MG63 (cell line): Measurements from ENCODE around the gene ZNF688. TPM values are rescaled to one million over a fixed set of nuclear protein-coding genes. Genes with fewer than 3 reads are reported as not detected.
"Not testable (repeated sequence)": the region's sequence is repeated elsewhere in the genome, so short reads cannot be mapped to it uniquely, and the experiment has no call there.

Experiments
- DNase-seq: peaks from one replicate; pipeline ENCODE4 v3.0.0-alpha.2; 2020
- H3K27me3 ChIP-seq: fragments of 250-450 bp; sonication (Bioruptor Pico); 2 replicates; pipeline ENCODE4 v1.5.1; 2020; ENCODE audit warnings: mild to moderate bottlenecking, moderate library complexity
- H3K36me3 ChIP-seq: fragments of 250-450 bp; sonication (Bioruptor Pico); 2 replicates; pipeline ENCODE4 v1.5.1; 2020; ENCODE audit warnings: mild to moderate bottlenecking, moderate library complexity
- H3K4me3 ChIP-seq: fragments of 250-450 bp; sonication (Bioruptor Pico); 2 replicates; pipeline ENCODE4 v1.5.1; 2020; ENCODE audit warnings: mild to moderate bottlenecking, moderate library complexity
- H3K9me3 ChIP-seq: fragments of 250-450 bp; sonication (Bioruptor Pico); 2 replicates; pipeline ENCODE4 v1.5.1; 2020; ENCODE audit warnings: mild to moderate bottlenecking, moderate library complexity
- total RNA-seq: library from RNA; depleted of rRNA; stranded (reverse); fragments of >200 nt; shearing (Covaris generic); gene quantifications from 2 replicates; pipeline ENCODE4 v1.2.3, GENCODE V29; 2014; ENCODE audit warnings: low replicate concordance

The ZNF688 gene
- total RNA-seq, 1 experiment from 2014 or later = 4.0 TPM

DNA sequence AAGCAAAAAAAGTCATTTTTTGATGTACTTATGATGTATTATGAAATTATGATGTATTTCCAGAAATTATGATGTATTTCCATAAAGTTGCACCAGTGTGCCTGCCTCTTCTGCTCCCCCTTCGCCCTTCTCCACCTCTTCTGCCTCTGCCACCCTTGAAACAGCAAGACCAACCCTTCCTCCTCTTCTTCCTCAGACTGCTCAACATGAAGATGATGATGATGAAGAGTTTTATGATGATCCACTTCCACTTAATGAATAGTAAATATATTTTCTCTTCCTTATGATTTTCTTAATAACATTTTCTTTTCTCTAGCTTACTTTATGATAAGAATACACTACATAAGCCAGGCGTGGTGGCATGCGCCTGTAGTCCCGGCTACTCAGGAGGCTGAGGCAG lies 21.4 kb upstream of the ZNF688 start:
- no peak overlapping the region for H3K4me3 ChIP-seq
- DNase-seq = no peak
- peaks cover 14% of the 10 kb centered on the region for H3K36me3 ChIP-seq

DNA sequence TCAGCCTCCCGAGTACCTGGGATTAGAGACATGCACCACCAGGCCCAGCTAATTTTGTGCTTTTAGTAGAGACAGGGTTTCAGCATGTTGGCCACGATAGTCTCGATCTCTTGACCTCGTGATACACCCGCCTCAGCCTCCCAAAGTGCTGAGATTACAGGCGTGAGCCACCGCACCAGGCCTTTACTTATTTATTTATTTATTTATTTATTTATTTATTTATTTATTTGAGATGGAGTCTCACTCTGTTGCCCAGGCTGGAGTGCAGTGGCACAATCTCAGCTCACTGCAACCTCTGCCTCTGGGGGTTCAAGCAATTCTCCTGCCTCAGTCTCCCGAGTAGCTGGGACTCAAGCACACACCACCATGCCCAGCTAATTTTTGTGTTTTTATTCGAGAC lies 19.4 kb upstream of the ZNF688 start:
- not testable (repeated sequence) for DNase-seq
- peaks cover 26% of the 10 kb centered on the region for H3K36me3 ChIP-seq

More for the DNA sequence above, 21.4 kb upstream of the ZNF688 start:
- no peaks in the 10 kb centered on the region for H3K27me3 ChIP-seq
- H3K9me3 ChIP-seq = no peaks in the 10 kb centered on the region

DNA sequence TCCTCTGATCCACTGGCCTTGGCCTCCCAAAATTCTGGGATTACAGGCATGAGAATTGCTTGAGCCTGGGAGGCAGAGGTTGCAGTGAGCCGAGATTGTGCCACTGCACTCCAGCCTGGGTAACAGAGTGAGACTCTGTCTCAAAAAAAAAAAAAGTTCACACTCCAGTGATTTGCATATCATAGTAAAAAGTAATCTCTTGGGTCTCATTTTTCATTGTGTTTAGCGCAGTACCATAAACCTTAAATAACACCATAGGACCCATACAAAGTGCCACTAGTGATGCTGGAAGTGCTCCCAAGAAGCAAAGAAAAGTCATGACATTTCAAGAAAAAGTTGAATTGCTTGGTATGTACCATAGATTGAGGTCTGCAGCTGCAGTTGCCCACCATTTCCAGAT lies 18.1 kb upstream of the ZNF688 start:
- H3K9me3 ChIP-seq, H3K4me3 ChIP-seq, DNase-seq, H3K27me3 ChIP-seq: not testable (repeated sequence)
- H3K36me3 ChIP-seq = peaks cover 24% of the 10 kb centered on the region

More for the DNA sequence above, 19.4 kb upstream of the ZNF688 start:
- H3K4me3 ChIP-seq, H3K27me3 ChIP-seq, H3K9me3 ChIP-seq: not testable (repeated sequence)

DNA sequence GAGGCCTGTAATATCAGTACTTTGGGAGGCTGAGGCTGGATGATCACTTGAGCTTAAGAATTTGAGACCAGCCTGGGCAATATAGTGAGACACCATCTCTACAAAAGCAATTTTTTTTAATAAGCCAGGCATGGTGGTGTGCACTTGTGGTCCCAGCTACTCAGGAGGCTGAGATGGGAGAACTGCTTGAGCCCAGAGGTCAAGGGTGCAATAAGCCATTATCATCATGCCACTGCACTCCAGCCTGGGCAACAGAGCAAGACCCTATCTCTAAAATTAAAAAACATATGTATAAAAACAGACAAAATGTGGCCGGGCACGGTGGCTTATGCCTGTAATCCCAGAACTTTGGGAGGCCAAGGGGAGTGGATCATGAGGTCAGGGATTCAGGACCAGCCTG lies 17.1 kb upstream of the ZNF688 start:
- Histone ChIP-seq H3K27me3 (no peaks in the 10 kb centered on the region), H3K9me3 (no peaks in the 10 kb centered on the region), H3K4me3 (no peak overlapping the region), H3K36me3 (peaks cover 26% of the 10 kb centered on the region)
- no peak for DNase-seq

DNA sequence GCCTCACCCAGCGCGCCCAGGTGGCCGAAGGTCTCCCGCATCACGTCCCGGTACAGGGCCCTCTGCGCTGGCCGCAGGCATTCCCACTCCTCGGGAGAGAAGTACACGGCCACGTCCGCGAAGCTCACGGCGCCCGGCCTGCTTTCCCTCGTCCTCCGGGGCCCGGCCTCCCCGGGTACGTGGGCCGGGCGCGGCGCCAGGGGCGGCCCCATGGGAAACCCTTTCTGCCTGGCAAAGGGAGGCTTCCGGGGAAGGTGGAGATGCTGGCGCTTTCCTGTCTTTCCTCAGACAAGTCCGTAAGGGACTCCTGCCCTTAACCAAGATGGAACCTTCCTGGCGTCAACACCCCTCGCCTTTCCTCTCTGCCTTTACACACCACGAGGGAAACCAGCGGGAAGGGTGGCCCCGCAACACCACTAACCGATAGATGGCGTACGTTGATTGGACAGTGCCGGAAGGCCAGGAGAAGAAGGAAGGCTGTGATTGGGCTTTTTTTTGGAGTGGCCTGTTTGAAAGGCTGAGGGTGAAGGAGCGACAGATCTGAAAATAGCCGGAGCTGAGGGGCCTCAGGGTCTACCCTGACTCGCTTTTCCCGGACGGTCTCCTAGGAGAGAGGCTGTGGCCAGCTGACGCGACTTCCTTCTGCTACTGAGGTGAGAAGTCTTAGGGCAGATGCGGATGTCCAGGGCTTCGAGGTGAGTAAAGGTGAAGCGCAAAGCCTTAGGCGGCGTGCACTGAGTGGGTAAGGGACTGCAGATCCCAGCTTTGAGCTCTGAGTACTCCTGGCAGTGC lies 14.1 kb upstream of the ZNF688 start, which contains the start of gene ZNF785:
ZNF785 (minus strand) TSS at position 298 of the 792 bp plus-strand sequence; CDS start at position 212, 86 bp downstream.
- Histone ChIP-seq H3K4me3 (peak within 1 kb of the TSS; percentile 85), H3K9me3 (no peaks in the 10 kb centered on the region), H3K36me3 (peaks cover 54% of the 10 kb centered on the region), H3K27me3 (no peaks in the 10 kb centered on the region)
- DNase-seq = peak; percentile 100

DNA sequence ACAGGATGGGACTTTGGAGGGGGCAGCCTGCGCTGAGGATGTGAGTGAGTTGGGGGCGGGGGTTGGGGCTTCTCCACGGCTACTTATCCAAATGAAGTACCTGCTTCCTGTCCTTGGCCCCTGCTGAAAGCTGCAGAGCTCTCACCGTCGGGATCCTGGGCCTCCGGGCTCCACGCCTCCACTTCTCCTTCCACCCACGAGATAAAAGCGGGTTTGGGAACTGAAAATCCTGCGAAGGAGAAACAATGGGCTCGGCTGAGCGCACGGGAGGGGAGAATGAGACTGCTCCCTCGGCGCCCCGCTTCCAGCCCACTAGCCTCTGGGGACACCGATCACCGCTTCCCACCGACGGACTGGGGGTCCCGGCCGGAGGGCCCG lies 13.5 kb upstream of the ZNF688 start:
- peak; percentile 53 for DNase-seq

DNA sequence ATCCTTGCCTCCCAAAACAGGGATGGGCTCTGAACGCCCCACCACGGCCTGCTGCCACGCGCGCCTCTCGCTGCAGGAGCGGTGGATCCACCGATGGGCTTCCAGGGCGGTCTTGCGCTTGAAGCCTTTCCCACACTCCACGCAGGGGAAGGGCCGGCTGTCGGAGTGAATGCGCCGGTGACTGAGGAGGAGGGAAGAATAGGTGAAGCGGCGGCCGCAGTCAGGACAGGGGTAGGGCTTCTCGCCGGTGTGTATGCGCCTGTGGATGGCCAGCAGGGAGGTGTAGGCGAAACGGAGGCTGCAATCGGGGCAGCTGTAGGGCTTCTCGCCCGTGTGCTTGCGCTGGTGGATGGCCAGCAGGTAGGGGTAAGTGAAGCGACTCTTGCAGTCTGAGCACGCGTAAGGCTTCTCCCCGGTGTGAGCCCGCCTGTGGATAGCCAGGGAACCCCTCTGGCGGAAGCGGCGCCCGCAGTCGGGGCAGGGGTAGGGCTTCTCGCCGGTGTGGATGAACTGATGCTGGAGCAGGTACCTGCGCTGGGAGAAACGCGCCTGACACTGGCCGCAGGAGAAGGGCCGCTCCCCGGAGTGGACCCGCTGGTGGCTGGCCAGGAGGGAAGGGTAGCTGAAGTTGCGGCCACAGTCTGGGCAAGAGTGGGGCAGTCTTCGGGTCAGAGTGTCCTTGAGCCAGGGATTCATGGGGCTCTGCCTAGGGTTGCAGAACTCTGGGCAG lies 11.3 kb upstream of the ZNF688 start:
- Histone ChIP-seq H3K4me3 (no peak overlapping the region), H3K9me3 (no peaks in the 10 kb centered on the region), H3K27me3 (no peaks in the 10 kb centered on the region), H3K36me3 (peaks cover 67% of the 10 kb centered on the region)
- DNase-seq = no peak

More for the DNA sequence above, 13.5 kb upstream of the ZNF688 start:
- peaks cover 55% of the 10 kb centered on the region for H3K36me3 ChIP-seq
- no peaks in the 10 kb centered on the region for H3K9me3 ChIP-seq
- peak overlapping the region; percentile 85 for H3K4me3 ChIP-seq
- no peaks in the 10 kb centered on the region for H3K27me3 ChIP-seq

DNA sequence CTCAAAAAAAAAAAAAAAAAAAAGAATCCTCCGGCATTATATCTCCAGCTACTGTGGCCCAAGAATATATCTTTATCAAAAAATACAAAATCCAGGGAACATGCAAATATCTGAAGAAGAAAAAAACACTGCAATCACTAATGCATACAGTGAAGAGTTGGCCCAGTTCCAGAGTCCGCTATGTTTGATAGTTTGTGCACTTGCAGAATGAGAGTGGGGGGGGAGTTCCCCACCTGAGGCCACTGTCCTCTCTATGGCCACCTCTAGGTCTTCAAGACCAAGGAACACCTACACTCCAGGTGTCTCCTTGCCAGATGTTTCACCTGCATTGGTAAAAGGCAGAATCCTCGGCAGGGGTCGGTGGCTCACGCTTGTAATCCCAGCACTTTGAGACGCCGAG lies 9.9 kb upstream of the ZNF688 start:
- DNase-seq = no peak
- H3K36me3 ChIP-seq = peaks cover 69% of the 10 kb centered on the region
- no peaks in the 10 kb centered on the region for H3K9me3 ChIP-seq
- H3K27me3 ChIP-seq = no peaks in the 10 kb centered on the region
- H3K4me3 ChIP-seq = no peak overlapping the region

DNA sequence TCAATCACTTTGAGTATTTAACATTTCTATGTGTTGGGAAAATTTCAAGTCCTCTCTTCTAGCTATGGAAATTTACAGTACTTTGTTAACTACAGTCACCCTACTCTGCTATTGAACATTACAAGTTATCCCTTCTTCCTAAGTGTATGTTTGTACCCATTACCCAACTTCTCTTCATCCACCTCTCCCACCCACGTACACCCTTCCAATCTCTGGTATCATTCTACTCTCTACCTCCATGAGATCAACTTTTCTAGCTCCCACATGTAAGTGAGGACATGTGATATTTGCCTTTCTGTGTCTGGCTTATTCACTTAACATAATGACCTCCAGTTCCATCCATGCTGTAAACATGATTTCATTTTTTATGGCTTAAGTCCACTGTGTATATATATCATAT lies 3.2 kb upstream of the ZNF688 start:
- Histone ChIP-seq H3K27me3 (no peaks in the 10 kb centered on the region), H3K9me3 (no peaks in the 10 kb centered on the region), H3K4me3 (no peak overlapping the region), H3K36me3 (peaks cover 32% of the 10 kb centered on the region)
- no peak for DNase-seq

DNA sequence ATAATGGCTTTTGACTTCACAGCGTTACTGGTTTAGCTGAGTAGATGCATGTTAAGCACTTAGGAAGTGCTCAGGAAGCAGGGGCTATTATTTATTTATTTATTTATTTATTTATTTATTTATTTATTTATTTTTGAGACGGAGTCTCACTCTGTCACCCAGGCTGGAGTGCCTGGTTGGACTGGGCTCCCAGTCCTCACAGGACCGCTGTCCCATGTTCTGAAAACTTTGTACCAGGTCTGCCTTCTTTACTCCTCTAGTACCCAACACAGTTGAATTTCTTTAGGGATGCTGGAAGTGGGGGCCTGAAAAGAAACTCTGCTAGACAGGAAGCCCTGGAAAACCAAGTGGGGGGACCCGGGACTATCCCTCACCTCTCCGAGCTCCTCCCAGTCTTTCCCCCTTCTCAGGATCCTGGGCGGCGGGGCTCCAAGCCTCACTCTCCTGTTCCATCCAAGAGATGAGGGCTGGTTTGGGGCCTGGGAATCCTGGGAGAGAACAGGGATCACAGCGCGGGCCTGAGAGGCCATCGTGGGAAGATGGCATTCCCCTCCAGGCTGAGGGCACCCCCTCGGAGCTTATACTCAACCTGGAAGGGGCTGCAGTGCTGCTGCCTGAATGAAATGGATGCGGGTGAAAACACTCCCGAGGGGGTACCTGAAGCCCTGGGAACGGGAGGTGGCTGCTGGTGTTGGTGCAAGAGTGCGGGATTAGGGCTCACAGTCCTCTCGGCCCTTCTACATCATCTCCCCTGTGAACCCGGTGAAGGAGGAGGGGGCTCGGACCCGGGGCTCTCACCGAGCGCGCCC lies 674 bp downstream of the ZNF688 start:
- peak; percentile 10 for DNase-seq
- Histone ChIP-seq H3K36me3 (no peaks in the 10 kb centered on the region), H3K27me3 (no peaks in the 10 kb centered on the region), H3K9me3 (no peaks in the 10 kb centered on the region), H3K4me3 (peak overlapping the region; percentile 58)

DNA sequence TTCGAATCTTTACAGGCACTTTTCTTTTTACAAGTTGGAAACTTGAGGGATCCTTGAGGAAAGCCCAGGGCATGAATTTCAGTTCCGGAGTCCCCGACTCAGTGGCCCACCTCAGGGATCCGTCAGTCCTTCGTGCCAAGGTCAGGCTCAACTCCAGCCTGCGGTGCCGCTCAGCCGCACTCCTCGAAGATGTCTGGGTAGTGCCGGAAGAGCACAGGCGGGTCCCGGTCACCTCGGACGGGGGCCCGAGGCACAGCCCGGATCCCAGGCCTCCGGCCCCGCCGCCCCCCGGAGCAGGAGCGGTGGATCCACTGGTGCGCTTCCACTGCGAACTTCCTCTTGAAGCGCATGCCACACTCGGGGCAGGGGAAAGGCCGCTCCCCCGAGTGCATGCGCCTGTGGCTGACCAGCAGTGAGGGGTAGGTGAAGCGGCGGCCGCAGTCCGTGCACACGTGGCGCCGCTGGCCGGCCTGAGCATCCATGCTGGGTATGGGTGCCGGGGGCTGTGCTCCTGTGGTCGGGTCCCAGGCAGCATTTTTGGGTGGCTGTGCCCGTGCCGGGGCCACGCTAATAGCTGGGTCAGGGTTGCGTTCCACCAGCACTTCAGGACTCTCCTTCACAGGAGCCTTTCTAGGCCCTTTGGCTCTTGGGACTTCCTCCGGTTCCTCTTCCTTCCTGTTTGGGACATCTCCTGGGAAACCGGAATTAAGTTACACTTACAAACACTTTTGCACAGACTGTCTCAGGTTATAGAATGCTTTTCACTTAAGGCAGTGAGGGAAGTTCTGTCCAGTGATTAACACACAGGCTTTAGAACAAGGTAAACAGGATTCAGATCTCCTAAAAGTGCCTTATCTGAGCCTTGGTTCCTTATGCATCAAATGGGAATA lies 1.5 kb downstream of the ZNF688 start:
- Histone ChIP-seq H3K36me3 (no peaks in the 10 kb centered on the region), H3K9me3 (no peaks in the 10 kb centered on the region), H3K27me3 (no peaks in the 10 kb centered on the region), H3K4me3 (no peak overlapping the region)
- DNase-seq = no peak

DNA sequence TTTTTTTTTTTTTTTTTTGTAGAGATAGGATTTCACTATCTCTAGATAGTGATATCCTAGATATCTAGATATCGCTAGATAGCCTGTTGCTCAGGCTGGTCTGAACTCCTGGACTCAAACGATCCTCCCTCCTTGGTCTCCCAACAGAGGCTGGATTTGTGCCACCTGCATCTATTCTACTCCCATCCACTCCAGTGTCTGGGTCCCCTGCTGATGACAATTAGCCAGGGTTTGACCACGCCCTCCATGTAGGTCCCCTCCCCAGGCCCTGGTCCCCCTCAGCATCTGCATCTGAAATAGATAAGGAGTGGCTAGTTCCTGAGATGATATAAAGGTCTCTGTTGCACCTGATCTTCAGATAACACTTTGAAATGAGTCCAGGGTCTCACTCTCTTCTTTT lies 2.2 kb downstream of the ZNF688 start:
- Histone ChIP-seq H3K9me3 (no peaks in the 10 kb centered on the region), H3K27me3 (no peaks in the 10 kb centered on the region), H3K36me3 (no peaks in the 10 kb centered on the region), H3K4me3 (no peak overlapping the region)
- DNase-seq = no peak

DNA sequence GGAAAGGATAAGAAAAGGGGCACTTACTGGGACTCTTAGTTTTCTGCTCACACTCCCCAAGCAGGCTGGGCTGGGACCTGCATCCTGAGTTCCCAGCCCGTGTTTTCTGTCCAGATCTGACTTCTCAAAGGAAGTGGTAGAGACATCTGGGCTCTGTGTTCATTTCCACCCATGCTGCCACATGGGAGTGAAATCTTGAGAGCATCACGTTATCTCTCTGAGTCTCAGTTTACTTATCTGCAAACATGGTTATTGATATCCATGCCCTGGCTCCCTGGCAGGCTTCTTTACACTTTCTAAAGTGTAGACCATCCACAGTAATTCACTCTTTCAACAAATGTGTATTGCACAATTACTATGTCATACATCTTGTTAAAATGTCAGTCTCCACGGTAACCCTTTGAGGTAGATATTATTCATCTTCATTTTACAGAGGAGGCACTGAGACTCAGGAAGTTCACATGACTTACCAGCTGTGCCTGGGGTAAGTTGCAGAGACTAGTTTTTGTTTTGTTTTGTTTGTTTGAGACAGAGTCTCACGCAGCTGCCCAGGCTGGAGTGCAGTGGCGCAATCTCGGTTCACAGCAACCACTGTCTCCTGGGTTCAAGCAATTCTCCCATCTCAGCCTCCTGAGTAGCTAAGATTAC lies 3.4 kb downstream of the ZNF688 start:
- Histone ChIP-seq H3K27me3 (no peaks in the 10 kb centered on the region), H3K9me3 (no peaks in the 10 kb centered on the region), H3K36me3 (no peaks in the 10 kb centered on the region), H3K4me3 (no peak overlapping the region)
- no peak for DNase-seq

DNA sequence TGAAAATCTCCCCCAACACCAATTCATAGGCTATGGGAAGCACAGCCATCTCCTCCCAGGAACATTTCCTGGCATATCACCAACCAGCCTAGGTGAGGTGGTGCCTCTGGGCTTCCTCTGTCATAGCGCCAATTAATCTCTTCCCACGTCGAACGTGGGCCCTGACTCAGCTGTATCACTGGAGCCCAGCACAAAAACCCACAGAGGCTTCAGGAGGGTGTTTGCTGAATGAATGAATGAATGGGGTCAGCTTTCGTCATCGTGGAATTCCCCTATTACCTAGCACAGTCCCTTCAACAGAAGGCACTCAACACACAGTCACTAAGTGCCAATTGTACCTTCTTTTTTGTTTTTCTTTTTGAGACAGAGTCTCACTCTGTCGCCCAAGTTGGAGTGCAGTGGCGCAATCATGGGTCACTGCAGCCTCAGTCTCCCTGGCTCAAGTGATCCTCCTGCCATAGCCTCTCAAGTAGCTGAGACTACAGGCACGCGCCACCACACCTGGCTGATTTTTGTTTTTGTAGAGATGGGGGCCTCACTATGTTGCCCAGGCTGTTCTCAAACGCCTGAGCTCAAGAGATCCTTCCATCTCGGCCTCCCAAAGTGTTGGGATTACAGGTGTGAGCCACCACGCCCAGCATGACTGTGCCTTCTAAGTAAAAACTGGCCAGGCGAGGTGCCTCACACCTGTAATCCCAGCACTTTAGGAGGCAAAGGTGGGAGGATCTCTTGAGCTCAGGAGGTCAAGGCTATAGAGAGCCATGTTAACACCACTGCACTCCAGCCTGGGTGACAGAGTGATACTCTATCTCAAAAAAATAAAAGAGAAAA lies 4.1 kb downstream of the ZNF688 start:
- H3K9me3 ChIP-seq = no peaks in the 10 kb centered on the region
- H3K36me3 ChIP-seq = no peaks in the 10 kb centered on the region
- no peak for DNase-seq

DNA sequence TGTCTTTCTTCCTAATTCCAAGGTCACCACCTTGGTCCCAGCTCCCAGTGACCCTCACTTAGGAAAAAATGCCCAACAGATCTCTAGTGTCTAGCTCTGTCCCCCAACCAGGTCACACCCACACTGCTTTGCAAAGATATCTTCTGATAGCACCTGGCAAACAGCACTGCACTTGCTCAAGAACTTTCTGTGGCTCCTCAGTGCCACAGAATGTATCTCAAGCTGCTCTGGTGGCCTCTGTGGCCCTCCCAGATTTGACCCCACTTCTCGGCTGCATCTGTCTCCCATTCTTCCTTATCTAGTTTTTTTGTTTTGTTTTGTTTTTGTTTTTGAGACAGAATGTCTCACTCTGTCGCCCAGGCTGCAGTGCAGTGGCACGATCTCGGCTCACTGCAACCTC lies 5.0 kb downstream of the ZNF688 start:
- no peaks in the 10 kb centered on the region for H3K36me3 ChIP-seq
- no peak overlapping the region for H3K4me3 ChIP-seq
- no peak for DNase-seq

More for the DNA sequence above, 4.1 kb downstream of the ZNF688 start:
- Histone ChIP-seq H3K27me3 (no peaks in the 10 kb centered on the region), H3K4me3 (no peak overlapping the region)

More for the DNA sequence above, 5.0 kb downstream of the ZNF688 start:
- no peaks in the 10 kb centered on the region for H3K27me3 ChIP-seq
- H3K9me3 ChIP-seq = no peaks in the 10 kb centered on the region
